ENCODE results near the gene PPP1R12A.
"Not testable (repeated sequence)": the region's sequence is repeated elsewhere in the genome, so short reads cannot be mapped to it uniquely, and the experiment has no call there.

PPP1R12A gene

DNA sequence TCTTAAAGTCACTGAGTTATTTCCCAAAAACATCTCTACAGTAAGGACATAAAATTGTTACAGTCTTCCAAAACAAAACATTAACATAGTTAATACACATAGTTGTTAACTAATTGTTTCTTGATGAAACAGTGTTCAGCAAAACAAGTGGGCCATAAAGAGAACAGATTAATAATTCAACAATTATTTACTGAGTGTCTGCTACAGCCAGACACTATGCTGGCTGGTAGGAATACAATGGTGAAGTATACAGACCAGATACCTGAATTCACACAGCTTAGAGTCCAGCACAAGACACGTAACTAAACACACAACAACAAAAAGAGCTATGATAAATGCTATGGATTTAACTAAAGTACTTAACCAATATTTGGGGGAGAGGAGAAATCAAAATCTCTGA is 47.0 kb downstream of the PPP1R12A start:
- no peak for DNase-seq

DNA sequence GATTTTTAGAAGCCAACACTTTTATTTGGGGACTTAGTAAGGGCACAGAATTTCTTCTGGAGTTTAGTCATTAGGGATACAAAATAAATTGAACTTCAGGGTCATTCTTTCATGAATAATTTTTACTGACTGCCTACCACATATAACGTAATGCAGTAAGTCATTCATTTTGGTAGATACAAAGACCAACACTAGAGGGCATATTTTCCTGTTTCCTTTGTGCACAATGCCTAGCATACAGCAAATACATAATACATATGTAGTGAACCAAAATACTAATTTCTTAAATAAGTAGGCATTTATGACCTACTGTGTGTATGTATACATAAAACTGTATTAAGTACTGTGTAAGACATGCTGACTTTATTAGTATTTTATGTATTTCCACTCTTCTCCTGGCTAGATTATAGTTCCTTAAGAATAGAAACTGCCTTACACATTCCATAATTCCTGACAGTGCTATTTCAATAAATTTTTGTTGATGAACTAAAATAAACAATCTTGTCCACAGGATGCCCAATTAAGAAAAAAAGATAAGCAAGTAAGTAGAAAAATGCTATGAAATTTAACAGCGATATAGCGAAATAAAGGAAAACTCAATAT is 47.9 kb downstream of the PPP1R12A start:
- no peak for DNase-seq

DNA sequence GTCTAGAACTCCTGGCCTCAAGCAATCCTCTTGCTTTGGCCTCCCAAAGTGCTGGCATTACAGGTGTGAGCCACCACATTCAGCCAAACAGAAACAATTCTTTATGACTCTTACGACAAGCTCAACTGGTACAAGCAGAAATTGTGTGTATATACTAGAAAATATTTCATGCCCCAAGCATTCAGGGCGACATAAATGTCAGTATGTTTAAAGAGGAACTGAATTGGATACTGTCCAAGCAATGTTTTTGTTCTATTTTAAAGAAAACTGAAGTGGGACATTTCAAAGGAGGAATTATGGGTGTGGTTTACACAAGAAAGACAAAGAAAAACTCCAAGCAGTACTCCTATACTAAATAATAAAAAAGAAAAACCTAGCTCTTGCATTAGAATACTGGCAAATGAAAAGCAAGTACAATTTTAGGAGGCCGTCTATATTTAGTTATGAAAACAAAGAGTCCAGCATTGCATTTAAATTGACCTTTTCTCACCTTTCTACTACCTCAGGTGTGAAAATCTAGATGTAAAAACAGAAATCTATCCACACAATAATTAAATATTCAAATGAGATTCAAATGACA is 48.9 kb downstream of the PPP1R12A start:
- DNase-seq, result no peak

DNA sequence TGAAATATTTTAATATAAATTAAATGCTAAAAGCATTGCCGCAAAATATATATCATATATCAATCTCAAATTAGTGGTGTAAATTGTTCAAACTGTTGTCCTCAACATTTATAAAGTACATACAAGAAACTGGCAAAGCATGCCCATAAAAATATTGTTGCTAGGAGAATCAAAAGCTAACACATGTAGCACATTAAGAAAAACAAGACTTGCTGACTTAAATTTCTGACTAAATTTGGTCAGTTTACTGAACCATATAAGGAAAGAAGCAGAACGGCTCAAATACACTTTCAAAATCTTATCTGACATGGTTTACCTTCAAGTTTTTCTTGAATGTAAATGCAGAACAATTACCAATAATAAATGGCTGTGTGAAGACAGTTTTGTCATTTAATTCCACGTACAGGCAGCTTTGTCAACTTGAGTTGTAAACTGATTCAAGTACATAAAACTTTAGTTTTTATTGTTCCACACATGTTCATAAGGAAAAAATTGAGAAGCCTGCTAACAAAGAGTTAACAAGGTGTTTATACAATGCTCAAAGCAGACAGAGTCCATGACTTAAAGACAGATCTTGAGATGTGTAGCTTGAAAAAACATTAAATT is 50.4 kb downstream of the PPP1R12A start:
- no peak for DNase-seq

DNA sequence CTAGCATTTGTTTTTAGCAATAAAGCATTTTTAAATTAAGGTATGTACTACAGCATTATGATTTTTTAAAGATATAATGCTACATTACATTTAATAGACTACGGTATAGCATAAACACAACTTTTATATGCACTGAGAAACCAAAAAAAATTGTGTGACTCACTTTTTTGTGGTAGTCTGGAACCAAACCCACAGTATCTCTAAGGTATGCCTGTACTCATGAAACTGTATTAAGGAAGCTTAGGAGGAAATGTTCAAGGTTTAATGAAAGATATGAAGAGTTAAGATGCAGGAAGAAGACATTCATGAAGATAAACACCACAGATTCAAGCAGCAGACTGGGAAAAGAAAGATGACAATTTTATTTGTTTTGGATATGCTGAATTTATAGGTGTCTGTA is 51.7 kb downstream of the PPP1R12A start:
- no peak for DNase-seq

DNA sequence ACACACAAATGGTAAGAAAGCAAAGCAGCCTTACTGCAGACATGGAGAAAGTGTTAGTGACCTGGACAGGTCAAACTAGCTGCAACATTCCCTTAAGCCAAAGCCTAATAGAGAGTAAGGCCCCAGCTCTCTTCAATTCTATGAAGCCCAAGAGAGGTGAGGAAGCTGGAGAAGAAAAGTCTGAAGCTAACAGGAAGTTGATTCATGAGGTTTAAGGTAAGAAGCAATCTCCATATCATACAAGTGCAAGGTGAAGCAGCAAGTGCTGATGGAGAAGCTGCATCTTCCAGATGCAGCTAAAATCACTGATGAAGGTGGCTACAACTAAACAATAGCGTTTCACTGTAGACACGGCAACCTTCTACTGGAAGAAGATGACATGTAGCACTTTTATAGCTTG is 53.5 kb downstream of the PPP1R12A start:
- DNase-seq, result no peak

DNA sequence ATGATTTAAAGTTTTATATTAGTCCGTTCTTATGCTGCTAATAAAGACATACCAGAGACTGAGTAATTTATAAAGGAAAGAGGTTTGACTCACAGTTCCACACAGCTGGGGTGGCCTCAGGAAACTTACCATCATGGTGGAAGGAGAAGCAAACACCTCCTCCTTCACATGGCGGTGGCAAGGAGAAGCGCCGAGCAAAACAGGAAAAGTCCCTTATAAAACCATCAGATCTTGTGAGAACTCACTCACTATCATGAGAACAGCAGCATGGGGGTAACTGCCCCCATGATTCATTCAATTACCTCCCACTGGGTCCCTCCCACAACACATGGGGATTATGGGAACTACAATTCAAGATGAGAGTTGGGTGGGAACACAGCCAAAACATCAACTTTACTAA is 56.4 kb downstream of the PPP1R12A start:
- DNase-seq, result not testable (repeated sequence)

DNA sequence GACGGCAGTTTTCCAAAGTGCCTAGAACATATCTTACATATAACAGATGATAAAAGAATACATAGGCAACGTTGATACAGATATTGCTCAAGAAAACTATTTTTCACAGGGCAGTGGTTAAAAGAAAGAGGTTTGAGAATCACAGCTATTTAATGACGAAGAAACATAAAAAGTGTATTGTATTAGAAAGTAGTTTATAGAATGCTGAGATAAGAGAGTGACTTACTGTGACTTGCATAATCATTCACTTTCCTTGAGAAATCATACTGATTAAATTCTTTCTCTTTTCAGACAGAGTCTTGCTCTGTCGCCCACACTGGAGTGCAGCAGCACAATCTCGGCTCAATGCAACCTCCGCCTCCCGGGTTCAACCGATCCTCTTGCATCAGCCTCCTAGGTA is 57.7 kb downstream of the PPP1R12A start:
- no peak for DNase-seq

DNA sequence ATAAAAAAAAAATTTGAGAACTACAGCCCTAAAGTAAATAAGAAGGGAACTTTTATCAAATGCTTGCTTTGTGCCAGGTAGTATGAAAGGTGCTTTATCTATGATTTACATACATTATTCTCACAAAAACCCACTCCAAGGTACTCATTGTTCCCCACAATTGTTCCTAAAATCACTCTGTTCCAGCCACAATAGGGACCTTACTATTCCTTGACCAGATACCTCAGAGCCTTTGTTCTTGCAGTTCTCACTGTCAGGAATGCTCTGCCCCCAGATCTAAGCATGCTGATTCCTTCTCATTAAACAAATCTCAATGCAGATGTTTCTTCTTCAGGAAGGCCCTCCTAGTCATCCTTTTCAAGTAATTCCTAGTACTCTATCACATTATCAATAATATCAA is 60.2 kb downstream of the PPP1R12A start:
- DNase-seq, result no peak

DNA sequence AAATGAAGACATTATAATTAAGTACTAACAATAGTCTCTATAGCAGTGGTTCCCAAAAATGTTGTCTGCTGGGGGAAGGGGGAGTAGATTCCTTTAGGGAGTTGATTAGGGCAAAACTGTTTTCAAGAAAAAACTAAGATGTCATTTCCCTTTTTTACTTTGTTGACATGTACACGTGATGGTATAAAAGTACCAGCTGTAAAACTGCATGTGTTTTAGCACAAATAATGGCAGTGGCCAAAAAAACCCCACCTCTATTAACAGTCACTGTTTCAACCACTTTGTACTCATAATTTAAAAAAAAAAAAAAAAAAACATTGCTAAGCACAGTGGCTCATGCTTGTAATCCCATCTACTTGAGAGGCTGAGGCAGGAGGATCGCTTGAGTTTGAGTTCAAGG is 61.7 kb downstream of the PPP1R12A start:
- no peak for DNase-seq

DNA sequence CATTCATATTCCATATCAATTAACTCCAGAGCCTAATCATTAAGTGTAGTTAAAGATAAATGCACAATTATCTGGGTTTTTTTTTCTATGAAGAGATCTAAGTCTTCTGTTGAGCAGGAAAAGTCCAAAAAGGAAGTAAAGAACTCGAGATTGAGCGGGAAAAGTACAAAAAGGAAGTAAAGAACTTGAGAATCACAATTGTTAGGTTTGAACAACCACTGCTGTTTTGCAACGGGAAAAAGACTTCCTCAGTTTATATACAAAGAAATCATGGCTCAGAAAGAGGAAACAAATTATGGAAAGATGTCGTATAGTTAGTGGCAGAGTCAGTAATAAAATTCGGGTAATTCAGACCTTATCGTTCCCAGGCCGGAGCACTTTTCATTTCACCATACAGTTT is 63.3 kb downstream of the PPP1R12A start:
- DNase-seq, result no peak

DNA sequence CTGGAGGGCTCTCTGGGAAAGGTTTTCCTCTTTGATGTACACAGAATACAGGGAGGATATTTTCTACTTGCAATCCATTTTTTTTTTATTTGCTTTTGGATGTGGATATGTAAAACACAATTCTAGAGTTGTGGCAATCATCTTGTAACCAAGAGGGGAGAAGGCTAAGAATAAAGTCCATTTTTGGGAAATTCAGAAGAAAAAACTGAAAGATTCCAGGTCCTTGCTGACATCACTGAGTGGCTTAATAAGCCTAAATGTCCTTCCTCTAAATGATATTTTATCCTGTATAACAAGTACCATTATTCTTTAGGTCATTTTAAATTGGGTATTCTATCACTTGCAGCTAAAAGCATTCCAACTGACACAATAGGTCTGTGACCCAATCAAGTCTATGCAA is 64.0 kb downstream of the PPP1R12A start:
- DNase-seq, result no peak

DNA sequence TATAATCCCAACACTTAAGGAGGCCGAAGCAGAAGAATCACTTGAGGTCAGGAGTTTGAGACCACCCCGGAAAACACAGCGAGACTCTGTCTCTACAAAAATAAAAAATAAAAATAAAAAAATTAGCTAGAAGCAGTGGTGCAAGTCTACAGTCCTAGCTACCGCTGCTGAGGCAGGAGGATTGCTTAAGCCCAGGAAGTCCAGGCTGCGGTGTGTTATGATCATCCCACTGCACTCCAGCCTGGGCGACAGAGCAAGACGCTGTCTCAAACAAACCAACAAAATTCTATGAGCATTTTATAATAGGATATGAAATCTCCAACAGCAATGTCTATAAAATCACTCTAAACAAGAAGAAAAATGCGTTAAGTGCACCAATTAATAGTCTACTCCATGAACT is 75.3 kb downstream of the PPP1R12A start:
- DNase-seq, result no peak

DNA sequence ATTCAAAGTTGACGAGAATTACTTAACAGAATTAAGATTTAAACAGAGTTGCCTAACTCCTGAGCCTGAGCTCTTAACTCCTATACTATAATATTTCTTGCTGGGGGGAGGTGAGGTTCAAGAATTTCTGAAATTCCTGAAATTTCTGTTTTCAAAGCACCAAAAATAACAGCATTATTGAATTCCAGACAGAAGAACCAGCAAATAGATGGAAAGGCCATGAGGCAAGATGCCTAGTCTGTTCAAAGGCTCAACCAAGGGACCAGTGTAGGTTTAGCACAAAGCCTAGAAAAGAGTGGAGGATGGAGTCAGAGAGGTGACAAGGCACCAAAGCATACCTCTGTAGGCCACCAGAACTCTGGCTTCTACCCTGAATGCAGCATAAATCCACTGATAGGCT is 76.4 kb downstream of the PPP1R12A start:
- DNase-seq, result no peak

DNA sequence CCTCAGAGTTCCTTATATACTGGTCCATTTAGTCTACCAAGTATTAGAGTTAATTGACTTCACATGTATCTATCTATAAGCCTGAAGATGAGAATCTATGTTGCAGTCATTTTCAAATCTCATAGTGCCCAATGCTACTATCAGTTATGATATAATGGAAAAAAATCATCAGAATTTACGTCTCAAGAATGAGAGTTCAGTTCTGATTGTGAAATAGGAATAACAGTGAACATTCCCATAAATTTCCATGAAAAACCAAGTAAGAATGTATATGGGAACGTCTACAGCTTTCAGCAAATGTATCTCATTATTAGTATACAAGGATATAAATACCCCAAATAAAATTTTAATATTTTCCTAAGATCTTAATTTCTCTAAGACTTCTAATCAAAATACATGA is 77.2 kb downstream of the PPP1R12A start:
- no peak for DNase-seq

DNA sequence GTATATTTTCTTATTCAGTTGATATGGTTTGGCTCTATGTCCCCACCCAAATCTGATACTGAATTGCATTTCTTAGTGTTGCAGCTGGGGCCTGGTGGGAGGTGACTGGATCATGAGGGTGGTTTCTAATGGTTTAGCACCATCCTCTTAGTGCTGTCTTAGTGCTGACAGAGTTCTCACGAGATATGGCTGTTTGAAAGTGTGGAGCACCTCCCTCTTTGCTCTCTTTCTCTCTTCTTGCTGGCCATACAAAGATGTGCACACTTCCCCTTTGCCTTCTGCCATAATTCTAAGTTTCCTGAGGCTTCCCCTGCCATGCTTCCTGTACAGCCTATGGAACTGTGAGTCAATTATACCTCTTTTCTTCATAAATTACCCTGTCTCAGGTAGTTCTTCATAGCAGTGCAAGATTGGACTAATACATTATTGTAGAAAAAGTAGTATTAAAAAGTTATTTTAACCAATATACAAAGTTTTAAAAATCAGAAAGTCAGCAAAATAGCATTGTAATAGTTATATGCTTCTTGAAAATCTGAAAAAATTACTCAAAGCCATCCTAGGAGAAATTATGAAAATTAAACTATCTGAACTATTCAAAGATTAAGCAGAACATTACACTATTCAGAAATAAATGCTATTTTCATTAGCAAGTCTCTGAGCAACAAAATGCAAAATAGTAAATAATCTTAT is 84.1 kb downstream of the PPP1R12A start:
- DNase-seq, result no peak

DNA sequence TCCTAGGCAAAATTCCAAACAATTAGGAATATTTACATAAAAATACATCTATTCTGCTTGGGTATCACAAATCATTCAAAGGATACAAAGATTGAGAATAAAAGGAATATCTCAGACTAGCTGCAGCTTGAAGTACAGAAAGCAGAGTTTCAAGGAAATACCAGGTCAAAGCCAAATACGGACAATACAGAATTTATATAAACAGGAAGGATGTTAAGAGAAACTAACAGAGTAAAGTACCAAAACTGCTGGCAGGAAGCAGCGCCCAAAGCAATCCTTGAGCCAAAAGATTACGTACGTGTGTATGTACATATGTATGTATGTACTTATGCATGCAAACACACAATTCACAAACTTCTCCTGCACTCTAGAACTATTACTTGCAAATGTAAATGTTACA is 86.6 kb downstream of the PPP1R12A start:
- no peak for DNase-seq

DNA sequence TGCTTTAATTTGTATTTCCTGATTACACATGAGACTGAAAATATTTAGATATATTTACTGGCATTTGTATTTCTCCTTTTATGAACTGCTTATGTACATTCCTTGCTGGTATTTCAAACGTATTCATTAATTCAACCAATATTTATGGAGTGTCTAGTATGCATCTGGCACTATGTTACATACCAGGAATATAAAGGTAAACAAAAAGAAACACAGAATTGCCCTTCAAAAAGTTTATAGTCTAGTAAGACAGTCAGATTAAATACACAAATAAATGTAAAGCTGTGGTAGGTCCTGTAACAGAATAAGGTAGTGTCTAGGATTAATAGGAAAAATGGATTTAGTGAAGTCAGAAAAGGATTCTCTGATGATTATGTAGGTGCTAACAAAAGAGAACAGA is 87.5 kb downstream of the PPP1R12A start:
- no peak for DNase-seq

DNA sequence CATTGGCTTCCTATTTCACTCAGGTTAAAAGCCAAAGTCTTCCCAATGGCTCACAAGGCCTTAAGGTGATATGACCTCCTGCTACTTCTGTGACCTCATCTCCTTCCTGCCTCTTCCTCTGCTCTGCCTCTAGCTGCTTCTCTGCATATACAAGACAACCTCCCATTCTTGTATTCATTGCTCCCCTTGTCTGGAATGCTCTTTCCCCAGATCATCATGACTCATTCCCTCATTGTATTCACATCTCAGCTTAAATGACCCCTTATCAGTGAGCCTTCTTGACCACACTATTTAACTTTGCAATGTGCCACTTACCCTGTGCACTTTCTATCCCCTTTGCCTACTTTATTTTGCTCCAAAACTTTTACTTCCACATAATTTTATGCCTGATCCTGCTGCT is 90.2 kb downstream of the PPP1R12A start:
- no peak for DNase-seq

DNA sequence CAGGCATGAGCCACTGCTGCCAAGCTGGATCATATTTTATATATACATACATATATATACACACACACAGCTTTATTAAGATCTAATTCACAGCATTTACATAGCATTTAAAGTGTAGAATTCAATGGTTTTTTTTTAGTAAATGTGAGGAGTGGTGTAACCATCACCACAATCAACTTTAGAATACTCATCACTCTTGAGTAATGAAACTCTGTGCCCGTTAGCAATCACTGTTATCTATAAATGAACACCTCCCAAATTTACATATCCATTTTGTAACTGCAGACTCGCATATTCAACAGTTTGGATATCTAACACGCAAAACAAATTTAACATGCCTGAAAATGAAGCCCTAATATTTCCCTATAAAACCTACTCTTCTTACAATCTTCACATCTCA is 90.9 kb downstream of the PPP1R12A start:
- DNase-seq, result no peak

DNA sequence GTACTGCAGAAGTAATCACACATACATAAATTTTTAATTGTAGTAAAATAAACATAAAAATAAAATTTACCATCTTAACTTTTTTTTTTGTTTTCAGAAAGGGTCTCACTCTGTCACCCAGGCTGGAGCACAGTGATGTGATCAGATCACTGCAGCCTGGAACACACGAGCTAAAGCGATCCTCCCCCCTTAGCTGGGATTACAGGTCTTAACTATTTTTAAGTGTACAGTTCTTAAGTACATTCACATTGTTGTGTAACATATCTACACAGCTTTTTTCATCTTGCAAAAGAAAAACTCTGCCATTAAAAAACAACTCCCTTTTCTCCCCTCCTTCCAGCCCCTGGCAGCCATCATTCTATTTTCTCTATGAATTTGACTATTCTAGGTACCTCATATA is 92.3 kb downstream of the PPP1R12A start:
- DNase-seq, result no peak

DNA sequence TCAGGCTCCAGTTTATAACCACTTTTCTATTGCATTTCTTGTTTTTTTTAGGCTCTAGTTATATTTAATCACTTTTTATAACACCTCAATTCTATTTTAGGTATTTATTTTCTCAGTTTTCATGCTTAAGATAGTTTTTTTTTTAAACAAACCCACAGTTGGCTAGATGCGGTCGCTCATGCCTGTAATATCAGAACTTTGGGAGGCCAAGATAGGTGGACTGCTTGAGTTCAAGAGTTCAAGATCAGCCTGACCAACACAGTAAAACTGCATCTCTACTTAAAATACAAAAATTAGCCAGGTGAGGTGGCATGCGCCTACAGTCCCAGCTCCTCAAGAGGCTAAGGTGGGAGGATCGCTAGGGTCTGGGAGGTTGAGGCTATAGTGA is 93.0 kb downstream of the PPP1R12A start:
- DNase-seq, result no peak

DNA sequence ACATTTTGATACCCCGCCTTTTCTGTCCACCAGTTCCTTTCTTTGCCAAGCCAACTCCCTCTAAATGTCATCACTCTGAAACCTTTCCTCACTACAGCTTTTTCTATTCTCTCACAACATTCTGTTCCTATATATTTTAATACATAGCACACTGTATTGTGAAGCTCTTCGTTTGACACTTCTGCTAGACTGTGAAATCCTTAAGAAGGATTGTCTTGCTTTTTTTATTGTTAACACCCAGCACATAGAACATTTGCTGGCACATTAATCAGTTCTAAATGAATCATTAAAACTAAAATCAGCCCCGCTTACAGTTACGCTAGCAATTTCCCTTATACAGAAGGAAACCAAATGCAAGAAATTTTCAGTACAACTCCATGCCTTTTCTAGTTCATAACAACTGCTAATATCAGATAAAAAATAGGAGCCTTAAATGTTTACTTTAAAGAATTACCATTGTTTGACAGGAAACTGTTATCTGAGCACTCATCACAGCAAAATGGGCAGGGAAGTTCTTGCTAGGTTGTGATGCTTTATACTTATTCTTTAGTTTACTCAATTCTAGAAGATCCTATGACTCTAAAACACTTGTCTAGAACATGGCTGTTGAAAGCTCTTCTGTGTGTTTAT is 93.5 kb downstream of the PPP1R12A start:
- DNase-seq, result no peak

DNA sequence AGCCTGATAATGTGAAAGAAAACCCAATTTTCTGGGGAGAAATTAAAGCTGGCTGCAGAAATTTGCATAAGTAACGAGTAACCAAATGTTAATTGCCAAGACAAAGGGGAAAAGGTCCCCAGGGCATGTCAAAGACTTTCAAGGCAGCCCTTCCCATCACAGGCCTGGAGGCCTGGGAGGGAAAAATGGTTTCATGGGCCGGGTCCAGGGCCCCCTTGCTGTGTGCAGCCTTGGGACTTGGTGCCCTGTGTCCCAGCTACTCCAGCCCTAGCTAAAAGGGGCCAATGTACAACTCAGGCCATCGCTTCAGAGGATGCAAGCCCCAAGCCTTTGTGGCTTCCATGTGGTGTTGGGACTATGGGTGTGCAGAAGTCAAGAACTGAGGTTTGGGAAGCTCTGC is 96.5 kb downstream of the PPP1R12A start:
- DNase-seq, result no peak

All from femur (tissue), 1 donor.